GM12892 (cell line): ENCODE results near the gene IFRD1.

Experiments used
- POLR2A ChIP-seq: IDR thresholded peaks from 2 replicates; pipeline ENCODE4 v1.6.1; 2011; ENCODE audit warnings: low read depth, low read length, control low read depth
- POLR2AphosphoS5 ChIP-seq: IDR thresholded peaks from 2 replicates; pipeline ENCODE4 v1.6.1; 2011; ENCODE audit warnings: low read depth, low read length, control low read depth
- TAF1 ChIP-seq: IDR thresholded peaks from 2 replicates; pipeline ENCODE4 v1.6.1; 2011; ENCODE audit warnings: low read depth, mild to moderate bottlenecking, control low read depth, low read length, borderline replicate concordance

- TF ChIP-seq POLR2AphosphoS5 (no peak), POLR2A (no peak), TAF1 (no peak)
Measured at GRCh38 chr7:112488264-112488552, 37.9 kb downstream of the IFRD1 start.
